Thyroid gland (tissue), 4 donors: ENCODE results near the gene AP3B1. TPM values are rescaled to one million over a fixed set of nuclear protein-coding genes. Genes with fewer than 3 reads are reported as not detected.
"Not testable (repeated sequence)": the region's sequence is repeated elsewhere in the genome, so short reads cannot be mapped to it uniquely, and the experiment has no call there.

ENCODE experiments used
- DNase-seq, 2 donors: peaks; one replicate each; pipeline ENCODE4 v3.0.0-alpha.2; 2019
- H3K27ac ChIP-seq, 3 donors: fragments of 200-600 bp; sonication (generic); 1 replicate in 2 of 3; 2 replicates in 1 of 3; pipeline ENCODE4 v1.5.1; 2016 to 2019; ENCODE audit warnings: mild to moderate bottlenecking in 1 of 3, moderate library complexity in 1 of 3
- H3K27me3 ChIP-seq: fragments of 200-600 bp; sonication (generic); one replicate; pipeline ENCODE4 v1.5.1; 2019
- H3K36me3 ChIP-seq, 2 donors: fragments of 200-600 bp; sonication (generic); one replicate each; pipeline ENCODE4 v1.5.1; 2016 to 2019
- H3K4me1 ChIP-seq, 2 donors: fragments of 200-600 bp; sonication (generic); one replicate each; pipeline ENCODE4 v1.5.1; 2017 to 2019
- H3K4me3 ChIP-seq, 3 donors: fragments of 200-600 bp; sonication (generic); replicated peaks in 1 of 3; 1 replicate in 2 of 3; 2 replicates in 1 of 3; pipeline ENCODE4 v1.5.1; 2016; ENCODE audit warnings: mild to moderate bottlenecking in 1 of 3
- H3K9me3 ChIP-seq: fragments of 200-600 bp; sonication (generic); one replicate; pipeline ENCODE4 v1.5.1; 2017
- CTCF ChIP-seq, 6 experiments: fragments of 200-600 bp in 3 of 6; fragments of 450-650 bp in 3 of 6; sonication (generic) in 3 of 6; IDR thresholded peaks; one replicate each; pipeline ENCODE4 v1.5.1; 2016 to 2019; ENCODE audit warnings: antibody characterized with exemption in 6 of 6, mild to moderate bottlenecking in 2 of 6, inconsistent platforms in 1 of 6, moderate library complexity in 1 of 6
- POLR2A ChIP-seq, 2 donors: fragments of 450-650 bp; IDR thresholded peaks; one replicate each; pipeline ENCODE4 v1.6.1; 2017; ENCODE audit warnings: antibody characterized with exemption in 2 of 2, mild to moderate bottlenecking in 2 of 2, moderate library complexity in 1 of 2
- WGBS, 2 donors: methylation state at CpG; one replicate each; pipeline ENCODE4 v1.1.5; 2017; 5-methylcytosine and 5-hydroxymethylcytosine counted together
- intact Hi-C: fragments of 100-400 bp; cut with DNase I; formaldehyde crosslinking; loops from one replicate; pipeline ENCODE4 v1.15.1; 2023
- total RNA-seq, 4 donors: library from RNA; depleted of rRNA; stranded (reverse); fragments of >200 nt; gene quantifications; one replicate each; pipeline ENCODE4 v1.2.3, GENCODE V29; 2016

AP3B1 gene
- total RNA-seq, 4 donors from 2014 or later, result 60.9 to 86.6 (median 72.2) TPM

DNA sequence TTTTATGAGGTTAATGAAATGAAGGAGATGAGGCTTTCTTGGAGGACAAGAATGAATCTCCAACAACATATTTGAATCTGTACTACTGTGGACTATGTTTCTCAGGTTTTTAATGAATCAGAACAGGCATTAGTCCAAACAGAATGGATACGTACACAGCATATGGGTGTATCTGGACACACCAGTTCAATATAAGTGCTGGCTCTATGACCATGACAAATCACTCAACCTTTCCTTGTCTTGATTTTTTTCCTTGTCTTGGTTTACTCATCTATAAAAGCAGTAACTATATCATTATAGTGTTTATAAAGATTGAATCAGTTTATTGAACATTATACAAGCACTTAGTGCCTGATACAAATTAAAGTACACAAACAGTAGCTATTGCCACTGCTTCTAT is 104.1 kb downstream of the AP3B1 start:
- H3K27ac ChIP-seq, result no peak overlapping the region
- no peak for DNase-seq
- 85 to 100% methylated on average over 1 of the region's 1 CpG for WGBS, 2 donors
- TF ChIP-seq CTCF (IDR thresholded peaks at IDR 0.05) (no peak), POLR2A (IDR thresholded peaks at IDR 0.05) (no peak)
- H3K27me3 ChIP-seq, result no peaks in the 10 kb centered on the region
- H3K4me1 ChIP-seq, result no peaks in the 10 kb centered on the region
- H3K4me3 ChIP-seq, result no peak overlapping the region
- no peaks in the 10 kb centered on the region for H3K9me3 ChIP-seq
- H3K36me3 ChIP-seq, result no peaks in the 10 kb centered on the region
- intact Hi-C loops, result no loop called here

GRCh38 chr5:78188681-78189080 is 105.8 kb downstream of the AP3B1 start:
- H3K27ac ChIP-seq, H3K36me3 ChIP-seq, H3K27me3 ChIP-seq, intact Hi-C loops, H3K4me3 ChIP-seq, DNase-seq, H3K4me1 ChIP-seq, H3K9me3 ChIP-seq: not testable (repeated sequence)
- WGBS, 2 donors, result 96 to 98% methylated on average over 4 of the region's 4 CpGs

DNA sequence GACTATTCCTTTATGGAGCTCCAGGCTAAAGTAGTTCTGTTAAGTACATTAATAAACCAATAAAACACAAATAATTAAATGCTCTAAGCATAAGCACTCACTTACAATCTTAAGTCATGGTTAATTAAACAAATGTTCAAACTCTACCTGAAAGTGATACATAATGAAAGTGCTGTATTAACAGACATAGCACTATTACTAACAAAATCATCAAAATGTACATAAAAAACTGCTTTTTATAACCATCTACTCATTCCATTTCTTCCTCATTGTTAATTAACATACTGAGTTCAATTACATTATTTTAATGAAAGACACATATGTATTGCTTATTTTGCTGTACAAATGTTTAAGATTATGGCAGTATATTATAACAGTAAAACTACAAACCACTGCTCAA is 107.3 kb downstream of the AP3B1 start:
- Histone ChIP-seq H3K9me3 (no peaks in the 10 kb centered on the region), H3K27ac (no peak overlapping the region), H3K36me3 (no peaks in the 10 kb centered on the region), H3K27me3 (no peaks in the 10 kb centered on the region), H3K4me3 (no peak overlapping the region), H3K4me1 (no peaks in the 10 kb centered on the region)
- intact Hi-C loops, result no loop called here
- no peak for DNase-seq
- TF ChIP-seq CTCF (IDR thresholded peaks at IDR 0.05), result no peak
- TF ChIP-seq POLR2A (IDR thresholded peaks at IDR 0.05), result no peak

GRCh38 chr5:78182838-78183237 is 111.7 kb downstream of the AP3B1 start:
- no peaks in the 10 kb centered on the region for H3K9me3 ChIP-seq
- DNase-seq, result no peak
- H3K27me3 ChIP-seq, result no peaks in the 10 kb centered on the region
- TF ChIP-seq CTCF (IDR thresholded peaks at IDR 0.05), result no peak
- TF ChIP-seq POLR2A (IDR thresholded peaks at IDR 0.05), result no peak
- no peak overlapping the region for H3K27ac ChIP-seq
- no peaks in the 10 kb centered on the region for H3K4me1 ChIP-seq
- peaks cover 0 to 7% of the 10 kb centered on the region in 2 donors for H3K36me3 ChIP-seq
- intact Hi-C loops, result no loop called here
- WGBS, 2 donors, result 87 to 91% methylated on average over 3 of the region's 3 CpGs
- H3K4me3 ChIP-seq, result no peak overlapping the region

GRCh38 chr5:78178356-78178755 is 116.1 kb downstream of the AP3B1 start:
- peaks cover 7 to 14% of the 10 kb centered on the region in 2 donors for H3K36me3 ChIP-seq

GRCh38 chr5:78170335-78170734 is 124.2 kb downstream of the AP3B1 start:
- intact Hi-C loops, H3K27ac ChIP-seq, DNase-seq, H3K9me3 ChIP-seq, H3K27me3 ChIP-seq, H3K4me1 ChIP-seq, H3K4me3 ChIP-seq: not testable (repeated sequence)
- WGBS, 2 donors, result 92 to 100% methylated on average over 1 of the region's 1 CpG
- H3K36me3 ChIP-seq, result peaks cover 0 to 17% of the 10 kb centered on the region in 2 donors

More at GRCh38 chr5:78178356-78178755, 116.1 kb downstream of the AP3B1 start:
- 91% methylated on average over 5 of the region's 5 CpGs for WGBS, 2 donors
- intact Hi-C loops, result no loop called here
- Histone ChIP-seq H3K4me1 (no peaks in the 10 kb centered on the region), H3K27me3 (no peaks in the 10 kb centered on the region), H3K27ac (no peak overlapping the region), H3K9me3 (no peaks in the 10 kb centered on the region), H3K4me3 (no peak overlapping the region)
- TF ChIP-seq CTCF (IDR thresholded peaks at IDR 0.05), result no peak
- DNase-seq, result no peak
